Colonic mucosa (tissue), 4 donors: ENCODE results near the gene TNRC6B. TPM values are rescaled to one million over a fixed set of nuclear protein-coding genes. Genes with fewer than 3 reads are reported as not detected.
A peak's percentile ranks its signal among the peaks of the same experiment; 100 is the strongest.

Experiments
- DNase-seq: peaks from one replicate; pipeline ENCODE4 v3.0.0-alpha.2; 2020
- H3K27ac ChIP-seq: fragments of 200-600 bp; one replicate; pipeline ENCODE4 v1.8.0; 2021
- H3K27me3 ChIP-seq: fragments of 200-600 bp; one replicate; pipeline ENCODE4 v1.8.0; 2021
- H3K36me3 ChIP-seq: fragments of 200-600 bp; one replicate; pipeline ENCODE4 v1.8.0; 2021
- H3K4me1 ChIP-seq: fragments of 200-600 bp; one replicate; pipeline ENCODE4 v1.8.0; 2021; ENCODE audit warnings: mild to moderate bottlenecking
- H3K4me3 ChIP-seq: fragments of 200-600 bp; one replicate; pipeline ENCODE4 v1.8.0; 2021
- H3K9ac ChIP-seq, 2 donors: one replicate each; pipeline ENCODE4 v1.7.0; 2013; ENCODE audit warnings: control low read depth in 2 of 2, low read depth in 2 of 2, low read length in 2 of 2
- H3K9me3 ChIP-seq: fragments of 200-600 bp; one replicate; pipeline ENCODE4 v1.8.0; 2021
- intact Hi-C: fragments of 100-400 bp; cut with DNase I; formaldehyde crosslinking; loops from one replicate; pipeline ENCODE4 v1.14.1; 2022
- total RNA-seq, 2 donors: library from RNA; stranded (reverse); fragmentation: NEBNext Ultra II Directional in 1 of 2; extraction: Animal tissue kit (Norgen Biotek cat#: 25700) in 1 of 2; gene quantifications; one replicate each; pipeline ENCODE4 v1.2.1, GENCODE V29; 2021
- TF ChIP-seq, protein P1 (sequence below): fragments of 200-600 bp; IDR thresholded peaks from one replicate; pipeline ENCODE4 v1.8.0; 2022; ENCODE audit warnings: antibody characterized with exemption, mild to moderate bottlenecking
- donor health status: healthy.
- donor health status: DM: no; HTN: no; CAD: no.
- donor health status: DM: no; HTN: no; CAD: no.

Gene TNRC6B
- total RNA-seq, 2 donors from 2014 or later, result 38.7 to 47.4 TPM

DNA sequence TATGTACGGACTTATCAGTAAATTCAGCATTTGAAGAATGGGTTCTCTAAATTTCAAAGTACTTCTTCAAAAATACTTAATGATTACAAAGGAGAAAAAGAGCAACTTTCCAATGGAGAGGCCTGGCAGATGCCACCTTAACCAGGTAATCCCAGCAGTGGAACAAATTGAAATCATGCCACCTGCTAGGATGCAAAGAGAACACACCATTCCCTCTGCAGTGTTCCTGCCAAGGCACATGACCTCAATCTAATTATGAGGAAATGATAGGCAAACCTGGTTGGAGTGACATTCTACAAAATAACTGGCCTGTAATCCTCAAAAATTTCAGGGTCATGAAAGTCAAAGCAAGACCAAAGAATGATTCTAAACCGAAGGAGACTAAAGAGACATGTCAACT is 21.5 kb downstream of the TNRC6B start:
- DNase-seq, result no peak
- Histone ChIP-seq H3K9ac (no peak overlapping the region), H3K27me3 (no peaks in the 10 kb centered on the region), H3K36me3 (no peaks in the 10 kb centered on the region), H3K27ac (no peak overlapping the region), H3K4me1 (no peaks in the 10 kb centered on the region), H3K4me3 (no peak overlapping the region), H3K9me3 (no peaks in the 10 kb centered on the region)
- TF ChIP-seq, protein P1, sequence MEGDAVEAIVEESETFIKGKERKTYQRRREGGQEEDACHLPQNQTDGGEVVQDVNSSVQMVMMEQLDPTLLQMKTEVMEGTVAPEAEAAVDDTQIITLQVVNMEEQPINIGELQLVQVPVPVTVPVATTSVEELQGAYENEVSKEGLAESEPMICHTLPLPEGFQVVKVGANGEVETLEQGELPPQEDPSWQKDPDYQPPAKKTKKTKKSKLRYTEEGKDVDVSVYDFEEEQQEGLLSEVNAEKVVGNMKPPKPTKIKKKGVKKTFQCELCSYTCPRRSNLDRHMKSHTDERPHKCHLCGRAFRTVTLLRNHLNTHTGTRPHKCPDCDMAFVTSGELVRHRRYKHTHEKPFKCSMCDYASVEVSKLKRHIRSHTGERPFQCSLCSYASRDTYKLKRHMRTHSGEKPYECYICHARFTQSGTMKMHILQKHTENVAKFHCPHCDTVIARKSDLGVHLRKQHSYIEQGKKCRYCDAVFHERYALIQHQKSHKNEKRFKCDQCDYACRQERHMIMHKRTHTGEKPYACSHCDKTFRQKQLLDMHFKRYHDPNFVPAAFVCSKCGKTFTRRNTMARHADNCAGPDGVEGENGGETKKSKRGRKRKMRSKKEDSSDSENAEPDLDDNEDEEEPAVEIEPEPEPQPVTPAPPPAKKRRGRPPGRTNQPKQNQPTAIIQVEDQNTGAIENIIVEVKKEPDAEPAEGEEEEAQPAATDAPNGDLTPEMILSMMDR, result no peak
- intact Hi-C loops, result no loop called here

DNA sequence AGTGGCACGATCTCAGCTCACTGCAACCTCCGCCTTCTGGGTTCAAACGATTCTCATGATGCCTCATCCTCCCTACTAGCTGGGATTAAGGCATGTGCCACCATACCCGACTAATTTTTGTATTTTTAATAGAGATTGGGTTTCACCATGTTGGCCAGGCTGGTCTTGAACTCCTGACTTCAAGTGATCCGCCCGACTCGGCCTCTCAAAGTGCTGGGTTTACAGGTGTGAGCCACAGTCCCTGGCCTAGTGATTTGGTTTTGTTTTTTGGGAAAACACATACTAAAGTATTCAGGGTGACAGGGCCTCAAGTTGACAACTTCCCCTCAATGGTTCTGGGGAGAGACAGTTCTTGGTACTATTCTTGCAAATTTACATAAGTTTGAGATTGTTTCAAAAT is 22.1 kb downstream of the TNRC6B start:
- H3K4me3 ChIP-seq, result no peak overlapping the region
- no peaks in the 10 kb centered on the region for H3K4me1 ChIP-seq
- no peak overlapping the region for H3K27ac ChIP-seq
- intact Hi-C loops, result no loop called here
- no peaks in the 10 kb centered on the region for H3K9me3 ChIP-seq
- TF ChIP-seq, protein P1, result no peak
- DNase-seq, result no peak
- no peaks in the 10 kb centered on the region for H3K27me3 ChIP-seq
- H3K36me3 ChIP-seq, result no peaks in the 10 kb centered on the region
- H3K9ac ChIP-seq, result no peak overlapping the region

DNA sequence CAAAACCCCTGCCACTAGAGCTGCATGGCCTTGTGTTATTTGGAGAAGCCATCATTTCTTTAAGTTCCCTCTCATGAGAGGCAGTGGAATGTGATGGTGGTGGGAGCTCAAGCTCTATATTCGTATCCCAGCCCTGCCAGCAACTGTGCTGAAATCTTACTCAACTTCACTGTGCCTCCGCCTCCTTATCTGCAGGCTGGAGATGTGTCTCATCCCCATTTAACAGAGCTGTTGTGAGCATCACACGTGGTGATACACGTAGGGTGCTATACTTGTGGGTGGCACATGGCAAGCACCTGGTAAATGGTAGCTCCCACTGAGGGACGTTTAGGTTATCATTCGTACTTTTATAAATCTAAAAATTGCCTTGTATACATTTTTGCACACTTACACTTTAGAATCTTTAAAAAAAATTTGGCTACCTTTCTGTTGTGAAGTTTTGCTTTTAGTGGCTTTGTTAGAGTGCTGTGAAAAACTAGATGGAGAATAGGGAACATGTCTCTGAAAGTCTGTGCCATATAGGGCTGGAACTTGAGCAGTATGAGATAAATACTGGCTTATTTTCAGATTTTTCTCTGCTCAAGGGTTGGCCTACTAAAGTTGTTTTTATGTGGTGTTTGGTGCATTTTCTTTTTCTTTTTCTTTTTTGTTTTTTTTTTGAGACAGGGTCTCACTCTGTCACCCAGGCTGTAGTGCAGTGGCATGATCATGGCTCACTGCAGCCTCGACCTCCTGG is 23.2 kb downstream of the TNRC6B start:
- H3K4me1 ChIP-seq, result no peaks in the 10 kb centered on the region
- TF ChIP-seq, protein P1, result no peak
- intact Hi-C loops, result no loop called here

DNA sequence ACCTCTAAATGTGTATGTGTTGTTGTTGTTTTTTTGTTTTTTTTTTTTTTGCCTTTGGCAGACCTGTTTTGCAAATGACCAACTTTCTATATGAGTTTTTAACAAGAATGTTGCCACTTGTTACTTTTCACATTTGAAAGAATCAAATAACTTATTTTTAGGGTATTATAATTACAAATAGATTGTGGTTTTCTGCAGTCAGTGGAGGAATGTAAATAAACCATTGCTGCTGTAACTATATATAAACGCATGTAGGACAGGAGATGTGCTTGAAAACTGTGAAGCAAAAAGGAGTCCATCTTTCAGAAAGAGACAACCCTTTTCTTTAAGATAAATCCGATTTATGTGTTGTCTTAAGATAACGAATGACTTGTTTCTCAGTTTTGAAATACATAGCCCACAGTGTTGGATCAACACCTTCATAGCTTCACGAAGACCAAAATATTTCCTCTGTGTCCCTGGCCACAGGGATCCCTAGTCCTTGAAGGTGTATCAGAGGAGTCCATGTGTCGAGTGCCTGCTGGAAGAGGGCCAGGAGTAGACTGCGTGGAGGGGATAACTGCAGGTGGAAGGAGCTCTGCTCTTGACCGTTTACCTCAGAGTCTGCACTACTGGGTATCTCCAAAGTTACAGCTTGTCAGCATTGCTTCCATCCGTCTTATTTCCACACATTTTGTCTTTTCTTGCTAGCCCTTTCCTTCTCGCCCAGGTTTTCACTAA is 24.7 kb downstream of the TNRC6B start:
- Histone ChIP-seq H3K4me3 (no peak overlapping the region), H3K27ac (no peak overlapping the region)

More for the DNA sequence above, 23.2 kb downstream of the TNRC6B start:
- DNase-seq, result no peak
- Histone ChIP-seq H3K9ac (no peak overlapping the region), H3K27me3 (no peaks in the 10 kb centered on the region), H3K9me3 (no peaks in the 10 kb centered on the region), H3K4me3 (no peak overlapping the region), H3K27ac (no peak overlapping the region), H3K36me3 (no peaks in the 10 kb centered on the region)

DNA sequence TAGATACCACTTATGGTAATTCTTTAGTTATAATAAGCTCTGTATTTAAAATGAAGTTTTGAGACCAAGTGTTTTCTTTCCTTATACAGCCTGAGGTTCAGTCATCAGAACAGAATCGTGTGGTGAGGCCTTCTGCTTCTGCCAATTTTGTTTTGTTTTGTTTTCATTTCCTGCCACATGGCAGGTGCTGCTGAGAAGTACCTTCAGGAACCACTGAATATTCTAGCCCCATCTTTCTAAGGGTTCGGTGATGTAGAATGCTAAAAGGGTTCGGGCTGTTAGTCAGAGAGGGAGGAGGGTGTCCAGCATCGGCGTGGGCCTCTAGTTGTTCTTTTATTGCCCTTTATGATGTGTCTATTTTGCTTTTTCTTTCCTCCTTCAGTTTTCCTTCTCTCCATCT is 25.8 kb downstream of the TNRC6B start:
- H3K27ac ChIP-seq, result peak overlapping the region; percentile 26
- no peak overlapping the region for H3K4me3 ChIP-seq
- intact Hi-C loops, result no loop called here
- no peaks in the 10 kb centered on the region for H3K9me3 ChIP-seq
- no peaks in the 10 kb centered on the region for H3K36me3 ChIP-seq
- H3K4me1 ChIP-seq, result no peaks in the 10 kb centered on the region
- TF ChIP-seq, protein P1, result no peak
- no peaks in the 10 kb centered on the region for H3K27me3 ChIP-seq
- no peak overlapping the region for H3K9ac ChIP-seq
- no peak for DNase-seq

More for the DNA sequence above, 24.7 kb downstream of the TNRC6B start:
- Histone ChIP-seq H3K4me1 (no peaks in the 10 kb centered on the region), H3K27me3 (no peaks in the 10 kb centered on the region), H3K36me3 (no peaks in the 10 kb centered on the region), H3K9me3 (no peaks in the 10 kb centered on the region), H3K9ac (no peak overlapping the region)
- TF ChIP-seq, protein P1, result no peak
- DNase-seq, result no peak
- intact Hi-C loops, result no loop called here
